Activated CD4-positive, alpha-beta T cell treated with anti-CD3 and anti-CD28 coated beads, Interleukin-2, Interleukin-6, amounts not matched to agents 100 ng/mL and 50 ng/mL, durations not matched to agents 16 hours and 8 hours (primary cell): Measurements from ENCODE around the gene CELSR2.
"Not testable (repeated sequence)": the region's sequence is repeated elsewhere in the genome, so short reads cannot be mapped to it uniquely, and the experiment has no call there.

ENCODE experiments used
- DNase-seq: peaks from one replicate; pipeline ENCODE4 v3.0.0-alpha.2; 2020

The CELSR2 gene

GRCh38 chr1:109248797-109249629 is at the start of gene CELSR2:
Gene CELSR2, plus strand, starts transcription at chr1:109249539. Its CDS starts 541 bp downstream, at chr1:109250080.
- peak; percentile 67 for DNase-seq

GRCh38 chr1:109199710-109200109 is 49.6 kb upstream of the CELSR2 start:
- peak; percentile 12 for DNase-seq

GRCh38 chr1:109201123-109201703 is 48.1 kb upstream of the CELSR2 start:
- DNase-seq = peak; percentile 64

GRCh38 chr1:109204484-109204883 is 44.9 kb upstream of the CELSR2 start:
- DNase-seq = no peak

GRCh38 chr1:109206339-109206738 is 43.0 kb upstream of the CELSR2 start:
- no peak for DNase-seq

GRCh38 chr1:109207467-109208103 is 41.8 kb upstream of the CELSR2 start:
- no peak for DNase-seq

GRCh38 chr1:109208394-109208793 is 40.9 kb upstream of the CELSR2 start:
- DNase-seq = no peak

GRCh38 chr1:109208836-109209463 is 40.4 kb upstream of the CELSR2 start:
- DNase-seq = no peak

- DNase-seq = no peak
These were observed 39.3 kb upstream of the CELSR2 start for GRCh38 chr1:109210058-109210457.

GRCh38 chr1:109213345-109213823 is 36.0 kb upstream of the CELSR2 start:
- no peak for DNase-seq

GRCh38 chr1:109213824-109214693 is 35.3 kb upstream of the CELSR2 start, which contains the start of gene SARS1:
Gene SARS1, plus strand, starts transcription at chr1:109213918. Its CDS starts 75 bp downstream, at chr1:109213993.
- peak; percentile 93 for DNase-seq

GRCh38 chr1:109214695-109215623 is 34.4 kb upstream of the CELSR2 start:
- DNase-seq = peak; percentile 78

GRCh38 chr1:109216662-109217061 is 32.7 kb upstream of the CELSR2 start:
- no peak for DNase-seq

GRCh38 chr1:109218516-109218915 is 30.8 kb upstream of the CELSR2 start:
- DNase-seq = no peak

- DNase-seq = not testable (repeated sequence)
These were observed 28.1 kb upstream of the CELSR2 start for GRCh38 chr1:109221201-109221600.

- no peak for DNase-seq
These were observed 24.0 kb upstream of the CELSR2 start for GRCh38 chr1:109225308-109225707.

- DNase-seq = no peak
These were observed 23.5 kb upstream of the CELSR2 start for GRCh38 chr1:109225711-109226445.

- no peak for DNase-seq
These were observed 21.2 kb upstream of the CELSR2 start for GRCh38 chr1:109228167-109228566.

- DNase-seq = no peak
These were observed 19.7 kb upstream of the CELSR2 start for GRCh38 chr1:109229531-109230127.

- no peak for DNase-seq
These were observed 18.3 kb upstream of the CELSR2 start for GRCh38 chr1:109231066-109231465.
